Loucy (cell line): Measurements from ENCODE around the gene TEN1.

Source experiments
- H2AFZ ChIP-seq: fragments of 200-600 bp; sonication (generic); 2 replicates; pipeline ENCODE4 v1.6.0; 2016; ENCODE audit warnings: antibody characterized with exemption, mild to moderate bottlenecking, low read length, moderate library complexity
- H3F3A ChIP-seq: fragments of 200-600 bp; 2 replicates; pipeline ENCODE4 v1.6.0; 2016; ENCODE audit warnings: antibody characterized with exemption, low read depth, mild to moderate bottlenecking
- H3K27me3 ChIP-seq: fragments of 200-600 bp; sonication (generic); 2 replicates; pipeline ENCODE4 v1.6.1; 2014; ENCODE audit warnings: low read length, mild to moderate bottlenecking; ENCODE audit not compliant: insufficient read depth, poor library complexity, severe bottlenecking
- H3K36me3 ChIP-seq: fragments of 200-600 bp; sonication (generic); 2 replicates; pipeline ENCODE4 v1.6.1; 2016; ENCODE audit warnings: low read length; ENCODE audit not compliant: insufficient read depth
- H3K4me1 ChIP-seq: fragments of 200-600 bp; sonication (generic); 2 replicates; pipeline ENCODE4 v1.5.1; 2014; ENCODE audit warnings: low read length, mild to moderate bottlenecking; ENCODE audit not compliant: insufficient read depth, poor library complexity, severe bottlenecking
- H3K4me2 ChIP-seq: fragments of 200-600 bp; sonication (generic); 2 replicates; pipeline ENCODE4 v1.6.0; 2014; ENCODE audit warnings: antibody characterized with exemption, low read length, low read depth, mild to moderate bottlenecking; ENCODE audit not compliant: poor library complexity, severe bottlenecking
- H3K4me3 ChIP-seq: fragments of 200-600 bp; sonication (generic); 2 replicates; pipeline ENCODE4 v1.5.1; 2014; ENCODE audit warnings: low read length, mild to moderate bottlenecking, mixed read lengths; ENCODE audit not compliant: poor library complexity, severe bottlenecking
- H3K79me2 ChIP-seq: fragments of 200-600 bp; sonication (generic); 2 replicates; pipeline ENCODE4 v1.6.1; 2014; ENCODE audit warnings: low read length; ENCODE audit not compliant: insufficient read depth
- H3K9ac ChIP-seq: fragments of 200-600 bp; sonication (generic); 2 replicates; pipeline ENCODE4 v1.6.0; 2014; ENCODE audit warnings: mild to moderate bottlenecking, low read depth, low read length, moderate library complexity; ENCODE audit not compliant: poor library complexity, severe bottlenecking
- H3K9me2 ChIP-seq: fragments of 200-600 bp; sonication (generic); replicated peaks from 2 replicates; pipeline ENCODE4 v1.6.1; 2016; ENCODE audit warnings: low read depth, low read length, mixed read lengths
- H3K9me3 ChIP-seq: fragments of 200-600 bp; sonication (generic); 2 replicates; pipeline ENCODE4 v1.6.1; 2014; ENCODE audit warnings: mild to moderate bottlenecking, antibody characterized with exemption, low read length, low read depth; ENCODE audit not compliant: insufficient read depth
- H4K20me1 ChIP-seq: fragments of 200-600 bp; sonication (generic); 2 replicates; pipeline ENCODE4 v1.6.0; 2014; ENCODE audit warnings: antibody characterized with exemption, low read length, mild to moderate bottlenecking; ENCODE audit not compliant: insufficient read depth, poor library complexity, severe bottlenecking
- CTCF ChIP-seq: fragments of 200-600 bp; sonication (generic); conservative IDR thresholded peaks from 2 replicates; pipeline ENCODE4 v1.5.1; 2014; ENCODE audit warnings: mild to moderate bottlenecking, antibody characterized with exemption, low read length
- EZH2phosphoT487 ChIP-seq: fragments of 200-600 bp; IDR thresholded peaks from 2 replicates; pipeline ENCODE4 v1.6.1; 2018; ENCODE audit warnings: antibody characterized with exemption, mild to moderate bottlenecking, moderate library complexity, borderline replicate concordance

The TEN1 gene

GRCh38 chr17:76009447-76009846 lies 30.4 kb downstream of the TEN1 start:
- Histone ChIP-seq H3K4me2 (no peak overlapping the region), H3K9ac (no peak overlapping the region)
- TF ChIP-seq EZH2phosphoT487 (no peak), CTCF (no peak)

GRCh38 chr17:76009969-76010661 lies 31.1 kb downstream of the TEN1 start:
- Histone ChIP-seq H3K9ac (no peak overlapping the region), H3K9me3 (no peaks in the 10 kb centered on the region), H3K4me1 (peaks cover 13% of the 10 kb centered on the region)

More at GRCh38 chr17:76009447-76009846, 30.4 kb downstream of the TEN1 start:
- H3F3A ChIP-seq, result no peaks in the 10 kb centered on the region
- H3K79me2 ChIP-seq, result no peaks in the 10 kb centered on the region
- no peaks in the 10 kb centered on the region for H3K9me3 ChIP-seq
- peaks cover 16% of the 10 kb centered on the region for H3K4me1 ChIP-seq
- no peak overlapping the region for H3K4me3 ChIP-seq
- H3K9me2 ChIP-seq, result no peaks in the 10 kb centered on the region
- no peaks in the 10 kb centered on the region for H4K20me1 ChIP-seq
- no peak overlapping the region for H2AFZ ChIP-seq
- H3K27me3 ChIP-seq, result no peaks in the 10 kb centered on the region
- H3K36me3 ChIP-seq, result no peaks in the 10 kb centered on the region

GRCh38 chr17:76011951-76012350 lies 32.9 kb downstream of the TEN1 start:
- no peak overlapping the region for H3K9ac ChIP-seq
- H3K9me2 ChIP-seq, result no peaks in the 10 kb centered on the region
- H3F3A ChIP-seq, result no peaks in the 10 kb centered on the region
- H3K9me3 ChIP-seq, result no peaks in the 10 kb centered on the region
- no peak overlapping the region for H3K4me3 ChIP-seq
- H3K79me2 ChIP-seq, result no peaks in the 10 kb centered on the region
- H4K20me1 ChIP-seq, result no peaks in the 10 kb centered on the region
- H3K27me3 ChIP-seq, result no peaks in the 10 kb centered on the region
- no peak overlapping the region for H3K4me2 ChIP-seq
- H3K36me3 ChIP-seq, result no peaks in the 10 kb centered on the region
- TF ChIP-seq EZH2phosphoT487 (no peak), CTCF (no peak)
- peaks cover 5% of the 10 kb centered on the region for H3K4me1 ChIP-seq
- H2AFZ ChIP-seq, result no peak overlapping the region

More at GRCh38 chr17:76009969-76010661, 31.1 kb downstream of the TEN1 start:
- no peak overlapping the region for H3K4me3 ChIP-seq
- no peaks in the 10 kb centered on the region for H3K36me3 ChIP-seq
- H3K9me2 ChIP-seq, result no peaks in the 10 kb centered on the region
- H4K20me1 ChIP-seq, result no peaks in the 10 kb centered on the region
- no peak overlapping the region for H2AFZ ChIP-seq
- TF ChIP-seq CTCF (no peak), EZH2phosphoT487 (no peak)
- no peaks in the 10 kb centered on the region for H3K27me3 ChIP-seq
- H3K4me2 ChIP-seq, result no peak overlapping the region
- no peaks in the 10 kb centered on the region for H3F3A ChIP-seq
- no peaks in the 10 kb centered on the region for H3K79me2 ChIP-seq
